Measurements from ENCODE around the gene CFAP99.

GRCh38 chr4:2494992-2495391, 76.2 kb downstream of the CFAP99 start:
- TF ChIP-seq, protein P1, sequence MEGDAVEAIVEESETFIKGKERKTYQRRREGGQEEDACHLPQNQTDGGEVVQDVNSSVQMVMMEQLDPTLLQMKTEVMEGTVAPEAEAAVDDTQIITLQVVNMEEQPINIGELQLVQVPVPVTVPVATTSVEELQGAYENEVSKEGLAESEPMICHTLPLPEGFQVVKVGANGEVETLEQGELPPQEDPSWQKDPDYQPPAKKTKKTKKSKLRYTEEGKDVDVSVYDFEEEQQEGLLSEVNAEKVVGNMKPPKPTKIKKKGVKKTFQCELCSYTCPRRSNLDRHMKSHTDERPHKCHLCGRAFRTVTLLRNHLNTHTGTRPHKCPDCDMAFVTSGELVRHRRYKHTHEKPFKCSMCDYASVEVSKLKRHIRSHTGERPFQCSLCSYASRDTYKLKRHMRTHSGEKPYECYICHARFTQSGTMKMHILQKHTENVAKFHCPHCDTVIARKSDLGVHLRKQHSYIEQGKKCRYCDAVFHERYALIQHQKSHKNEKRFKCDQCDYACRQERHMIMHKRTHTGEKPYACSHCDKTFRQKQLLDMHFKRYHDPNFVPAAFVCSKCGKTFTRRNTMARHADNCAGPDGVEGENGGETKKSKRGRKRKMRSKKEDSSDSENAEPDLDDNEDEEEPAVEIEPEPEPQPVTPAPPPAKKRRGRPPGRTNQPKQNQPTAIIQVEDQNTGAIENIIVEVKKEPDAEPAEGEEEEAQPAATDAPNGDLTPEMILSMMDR (IDR thresholded peaks at IDR 0.05; ENCODE audit: borderline replicate concordance, extremely low read depth, low read length, poor library complexity, severe bottlenecking): no peak
- no peak for TF ChIP-seq EZH2 (IDR thresholded peaks at IDR 0.05; ENCODE audit: borderline replicate concordance, low read depth, low read length, severe bottlenecking)
